NCI-H2196 (cell line): ENCODE results near the gene LGI4.
"Not testable (repeated sequence)": the region's sequence is repeated elsewhere in the genome, so short reads cannot be mapped to it uniquely, and the experiment has no call there.

Experiments used
- DNase-seq: peaks from one replicate; lab custom pipeline; 2025; ENCODE audit not compliant: unreplicated experiment; lab: John Stamatoyannopoulos, UW

The LGI4 gene

GRCh38 chr19:35142606-35143230 lies 7.9 kb upstream of the LGI4 start:
- peak; percentile 71 for DNase-seq

DNA sequence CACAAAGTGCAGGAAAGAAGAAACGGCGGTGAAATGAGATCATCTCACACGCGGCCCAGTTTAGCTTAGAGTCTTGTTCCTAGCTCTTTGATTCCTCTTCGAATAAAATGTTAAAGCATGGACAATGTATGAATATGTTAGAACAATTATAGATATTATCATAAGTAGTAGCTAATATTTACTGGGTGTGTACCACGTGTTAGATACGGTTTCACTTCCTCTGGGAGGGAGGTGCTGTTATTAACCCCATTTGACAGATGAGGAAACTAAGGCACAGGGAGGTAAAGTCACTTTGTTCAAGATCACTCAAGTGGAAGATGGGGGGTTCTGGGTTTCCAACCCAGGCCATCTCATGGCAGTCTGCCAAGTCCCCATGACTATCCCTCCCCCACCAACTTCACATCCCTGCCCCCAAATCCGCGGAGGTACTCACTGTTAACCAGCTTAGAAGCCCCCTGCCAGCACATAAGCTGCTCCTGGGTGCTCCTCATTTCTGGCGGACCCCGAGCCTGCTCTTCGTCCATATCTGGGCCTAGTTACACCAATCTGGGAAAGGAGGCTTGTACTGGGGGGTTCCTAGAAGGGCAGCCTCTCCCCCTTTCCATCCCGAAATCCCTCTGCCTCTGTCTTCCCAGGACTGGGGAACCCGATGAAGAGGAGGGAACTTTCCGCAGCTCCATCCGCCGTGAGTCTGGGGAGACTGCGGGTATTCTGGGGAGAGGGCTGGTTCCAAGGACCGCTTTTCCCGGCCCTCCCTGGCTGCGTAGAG lies 7.2 kb upstream of the LGI4 start:
- DNase-seq, result no peak

- peak; percentile 91 for DNase-seq
Observed at GRCh38 chr19:35140962-35141836, 6.3 kb upstream of the LGI4 start.

DNA sequence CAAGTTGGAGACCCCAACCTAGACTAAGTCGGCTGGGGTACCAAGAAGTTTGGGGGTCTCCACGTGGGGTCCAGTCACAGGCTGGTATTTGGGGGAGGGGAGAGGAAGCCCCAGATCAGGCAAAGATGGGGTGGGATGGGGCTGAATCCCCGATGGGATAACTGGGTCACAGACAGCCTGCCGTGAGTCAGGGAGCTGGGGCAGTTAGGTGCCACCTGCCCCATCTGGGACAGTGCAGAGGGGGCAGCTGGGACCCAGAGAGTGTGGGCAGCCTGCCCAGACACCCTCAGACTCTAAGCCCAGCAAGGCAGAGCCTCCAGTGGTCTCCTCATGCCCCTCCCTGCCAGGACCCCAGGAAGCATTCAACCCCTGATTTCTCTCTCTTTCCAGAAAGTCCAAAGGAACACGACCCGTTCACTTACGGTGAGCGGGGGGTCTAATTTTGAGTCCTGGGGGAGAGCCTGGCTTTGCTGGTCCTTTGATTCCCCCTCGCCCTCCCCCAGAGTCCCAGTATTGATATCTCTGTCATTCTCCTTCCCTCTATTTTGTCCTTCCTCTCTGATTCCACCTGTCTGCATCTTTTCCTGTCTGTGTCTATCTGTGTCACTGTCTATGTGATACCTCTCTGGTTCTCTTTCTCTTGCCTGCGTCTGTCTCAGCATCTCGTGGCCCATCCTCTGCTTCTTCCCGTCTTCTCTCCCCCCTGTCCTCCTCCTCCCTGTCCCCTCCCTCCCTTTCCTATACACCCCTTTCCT lies 5.5 kb upstream of the LGI4 start:
- no peak for DNase-seq

GRCh38 chr19:35138305-35138892 lies 3.5 kb upstream of the LGI4 start, which contains the start of gene FXYD1:
Gene FXYD1, plus strand, starts transcription at chr19:35138824. Its CDS starts 1,256 bp downstream, at chr19:35140080.
- no peak for DNase-seq

DNA sequence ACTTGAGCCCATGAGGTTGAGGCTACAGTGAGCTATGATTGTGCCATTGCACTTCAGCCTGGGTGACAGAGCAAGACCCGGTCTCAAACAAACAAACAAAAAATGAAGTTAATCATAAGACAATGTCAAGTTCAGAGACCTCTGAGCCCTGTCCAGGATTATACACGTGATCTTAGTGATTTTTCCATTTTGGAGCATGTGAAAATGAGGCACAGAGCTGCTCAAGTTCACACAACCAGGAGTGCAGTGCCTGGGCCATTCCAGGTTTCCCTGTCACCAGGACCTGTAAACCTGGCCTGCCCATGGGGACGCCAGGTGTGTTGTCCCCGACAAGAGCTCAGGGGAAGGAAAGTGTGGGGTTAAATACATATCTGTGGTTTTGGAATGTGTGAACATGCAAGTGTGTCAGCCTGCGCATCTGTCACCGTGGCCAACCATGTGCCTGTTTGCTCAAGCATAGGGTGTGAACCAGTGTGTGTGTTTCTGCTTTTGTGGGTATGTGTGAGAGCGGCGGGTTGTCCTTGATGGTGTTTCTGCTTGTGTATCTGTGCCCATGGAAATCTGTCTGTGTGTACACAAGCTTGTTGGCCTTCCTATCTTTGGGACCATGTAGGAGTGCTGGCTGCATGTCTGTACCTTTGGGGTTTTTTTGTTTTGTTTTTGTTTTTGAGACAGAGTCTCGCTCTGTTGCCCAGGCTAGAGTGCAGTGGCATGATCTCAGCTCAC lies 2.3 kb upstream of the LGI4 start:
- DNase-seq, result no peak

DNA sequence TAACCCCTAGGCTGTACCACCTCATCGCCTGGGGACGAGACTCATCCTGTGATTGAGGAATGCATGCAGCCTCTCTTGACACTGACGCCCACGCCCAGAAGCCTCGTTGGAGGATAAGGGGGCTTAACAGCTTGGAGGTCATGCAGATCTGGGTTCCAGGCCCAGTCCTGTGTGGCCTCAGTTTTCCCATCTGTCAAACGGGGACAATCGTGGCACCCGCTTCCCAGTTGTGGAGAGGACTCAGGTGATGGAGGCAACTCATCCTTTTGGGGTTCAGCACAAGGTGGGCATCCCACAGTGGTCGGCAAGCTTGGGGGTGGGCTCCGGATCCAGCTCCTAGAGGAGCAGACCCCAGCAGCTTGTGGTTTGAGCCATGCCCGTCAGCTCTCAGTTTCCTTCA lies 1.4 kb upstream of the LGI4 start:
- DNase-seq, result no peak

DNA sequence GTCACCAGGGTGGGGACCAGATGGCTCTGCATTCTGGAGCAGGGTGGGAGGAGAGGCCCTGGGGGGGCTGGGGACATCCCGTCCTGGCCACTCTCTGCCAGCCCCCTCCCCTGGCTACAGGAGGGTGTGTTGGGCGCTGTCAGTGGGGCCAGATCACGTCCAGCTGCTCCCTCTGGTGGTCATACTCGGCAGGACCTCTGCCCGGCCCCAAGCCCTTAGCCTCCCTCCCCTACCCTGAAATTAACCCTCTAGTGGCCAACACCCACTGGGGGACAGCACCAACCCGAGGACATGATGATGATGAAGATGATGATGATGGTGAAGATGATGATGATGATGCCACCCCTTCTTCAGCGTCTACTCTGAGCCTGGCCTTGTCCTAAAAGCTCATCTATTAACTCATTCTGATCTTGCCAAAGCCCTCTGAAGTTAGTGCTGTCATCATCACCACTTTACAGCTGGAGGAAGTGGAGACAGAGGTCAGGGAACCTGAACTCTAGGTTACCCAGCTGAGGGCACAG lies 590 bp upstream of the LGI4 start:
- DNase-seq, result peak; percentile 80

DNA sequence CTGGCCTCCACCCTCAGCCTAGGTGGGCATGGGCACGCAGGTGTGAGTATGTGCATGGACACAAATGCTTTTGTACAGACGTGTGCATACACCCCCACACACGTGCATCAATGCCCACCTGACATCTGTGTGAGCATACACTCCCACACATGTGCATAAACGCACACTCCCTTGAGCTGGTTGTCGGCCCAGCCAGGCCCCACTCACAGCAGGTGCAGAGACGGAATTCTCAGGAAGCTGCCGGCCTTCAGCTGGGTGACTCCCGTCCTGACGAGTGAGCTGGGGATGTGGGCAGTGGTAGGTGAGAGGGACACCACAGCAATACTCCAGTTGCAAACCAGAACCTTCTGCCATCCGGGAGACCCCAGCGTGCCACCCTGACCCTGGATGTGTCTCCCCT lies 1.0 kb downstream of the LGI4 start:
- DNase-seq, result no peak

GRCh38 chr19:35132254-35132653 lies 2.6 kb downstream of the LGI4 start:
- DNase-seq, result no peak

GRCh38 chr19:35130761-35131720 lies 3.8 kb downstream of the LGI4 start:
- DNase-seq, result no peak

DNA sequence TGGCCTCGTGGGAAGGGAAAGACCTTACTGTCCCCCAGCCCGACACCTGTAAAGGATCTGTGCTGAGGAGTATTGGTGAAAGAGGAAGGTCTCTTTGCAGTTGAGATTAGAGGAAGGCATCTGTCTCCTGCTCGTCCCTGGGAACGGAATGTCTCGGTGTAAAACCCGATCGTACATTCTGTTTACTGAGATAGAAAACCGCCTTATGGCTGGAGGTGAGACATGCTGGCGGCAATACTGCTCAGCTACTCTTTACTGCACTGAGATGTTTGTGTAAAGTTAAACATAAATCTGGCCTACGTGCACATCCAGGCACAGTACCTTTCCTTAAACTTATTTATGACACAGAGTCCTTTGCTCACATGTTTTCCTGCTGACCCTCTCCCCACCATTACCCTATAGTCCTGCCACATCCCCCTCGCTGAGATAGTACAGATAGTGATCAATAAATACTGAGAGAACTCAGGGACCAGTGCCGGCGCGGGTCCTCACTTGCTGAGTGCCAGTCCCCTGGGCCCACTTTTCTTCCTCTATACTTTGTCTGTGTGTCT lies 5.1 kb downstream of the LGI4 start:
- DNase-seq, result not testable (repeated sequence)

- no peak for DNase-seq
Observed at GRCh38 chr19:35128398-35129057, 6.3 kb downstream of the LGI4 start.

DNA sequence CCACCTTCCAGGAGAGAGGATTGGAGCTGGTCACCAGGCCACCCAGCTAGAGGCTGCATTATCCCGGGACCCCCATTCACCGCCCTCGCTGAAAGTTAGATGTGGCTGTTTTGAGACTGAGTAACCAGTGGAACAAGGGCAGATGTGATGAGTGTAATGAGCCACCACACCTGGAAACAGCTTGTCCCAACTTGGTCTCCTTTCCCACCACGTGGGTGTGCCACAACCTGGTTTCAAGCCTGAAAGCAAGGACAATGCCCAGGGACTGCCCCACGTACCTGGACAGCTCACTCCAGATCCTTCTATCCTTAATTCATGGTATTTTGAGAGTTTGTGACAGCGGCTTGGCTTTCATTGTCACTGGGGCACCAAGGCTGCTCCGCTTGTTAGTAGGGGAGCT lies 7.0 kb downstream of the LGI4 start:
- no peak for DNase-seq

GRCh38 chr19:35126624-35126959 lies 8.3 kb downstream of the LGI4 start:
- no peak for DNase-seq

- no peak for DNase-seq
Observed at GRCh38 chr19:35125749-35126623, 8.9 kb downstream of the LGI4 start.

DNA sequence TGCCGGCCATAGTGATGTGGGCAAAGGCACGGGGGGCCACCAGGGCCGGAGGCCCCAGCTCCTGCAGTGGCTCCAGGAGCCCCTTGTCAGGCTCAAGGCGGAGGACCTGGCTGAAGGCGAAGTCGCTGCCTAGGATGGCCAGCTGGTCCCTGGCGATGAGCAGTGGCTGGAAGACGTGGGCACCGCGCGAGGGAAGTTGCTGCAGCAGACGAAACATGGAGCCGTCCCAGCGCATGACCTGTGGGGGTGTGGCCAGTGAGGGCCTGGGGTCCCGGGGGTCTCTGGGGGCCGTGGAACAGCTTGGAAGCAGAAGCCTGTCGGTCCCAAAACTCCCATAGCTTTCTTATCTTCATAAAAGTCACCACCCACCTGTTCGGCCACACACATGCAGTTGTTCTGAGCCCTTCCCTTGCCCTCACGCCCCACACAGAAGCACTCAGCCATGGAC lies 9.6 kb downstream of the LGI4 start:
- no peak for DNase-seq
